ENCODE measurements around the gene NFE2L2.
"Not testable (repeated sequence)": the region's sequence is repeated elsewhere in the genome, so short reads cannot be mapped to it uniquely, and the experiment has no call there.

The NFE2L2 gene

GRCh38 chr2:177264693-177265587 is at the start of gene NFE2L2:
Gene NFE2L2 (minus strand): TSS chr2:177264727. CDS start chr2:177264576, 151 bp downstream.
- peak; percentile 98 for DNase-seq

- no peak for DNase-seq
Observed at GRCh38 chr2:177314194-177314593, 49.7 kb upstream of the NFE2L2 start.

DNA sequence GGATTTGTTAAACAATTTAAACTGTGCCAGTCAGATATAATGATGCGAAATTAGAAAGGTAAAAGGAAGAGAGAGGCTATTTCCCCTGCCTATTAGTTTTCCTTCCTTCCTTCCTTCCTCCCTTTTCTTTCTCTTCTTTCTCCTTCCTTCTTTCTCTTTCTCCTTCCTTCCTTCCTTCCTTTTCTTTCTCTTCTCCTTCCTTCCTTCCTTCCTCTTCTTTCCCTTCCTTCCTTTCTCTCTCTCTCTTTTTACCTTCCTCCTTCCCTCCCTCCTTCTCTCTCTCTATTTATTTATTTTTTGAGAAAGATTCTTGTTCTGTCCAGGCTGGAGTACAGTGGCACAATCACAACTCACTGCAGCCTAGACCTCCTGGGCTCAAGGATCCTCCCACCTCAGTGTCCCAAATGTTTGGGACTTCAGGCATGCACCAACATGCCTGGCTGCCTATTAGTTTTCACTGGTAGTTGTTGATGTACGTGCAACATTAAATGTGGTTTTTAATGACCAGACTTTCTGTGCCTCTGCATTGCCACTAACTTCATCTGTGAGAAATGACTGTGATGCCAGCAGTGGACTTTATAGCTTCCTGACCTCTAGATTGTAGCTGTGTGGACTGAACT is 48.7 kb upstream of the NFE2L2 start:
- no peak for DNase-seq

DNA sequence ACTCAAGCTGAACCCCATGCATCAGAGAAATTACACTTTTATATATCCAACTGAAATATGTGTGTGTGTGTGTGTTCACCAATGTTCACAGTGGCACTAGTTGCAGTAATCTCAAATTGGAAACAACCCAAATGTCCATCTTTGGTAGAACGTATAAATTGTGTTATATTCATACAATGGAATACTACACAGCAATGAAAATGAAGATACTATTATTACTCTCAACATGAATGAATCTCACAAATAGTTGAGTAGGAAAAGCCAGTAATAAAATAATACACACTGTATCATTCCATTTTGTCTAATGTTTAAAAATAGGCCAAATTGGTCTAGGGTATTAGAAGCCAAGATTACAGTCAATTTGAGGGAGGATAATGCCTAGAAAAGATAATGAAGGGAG is 48.0 kb upstream of the NFE2L2 start:
- DNase-seq, result no peak

- DNase-seq, result not testable (repeated sequence)
Observed at GRCh38 chr2:177309672-177310309, 45.3 kb upstream of the NFE2L2 start.

DNA sequence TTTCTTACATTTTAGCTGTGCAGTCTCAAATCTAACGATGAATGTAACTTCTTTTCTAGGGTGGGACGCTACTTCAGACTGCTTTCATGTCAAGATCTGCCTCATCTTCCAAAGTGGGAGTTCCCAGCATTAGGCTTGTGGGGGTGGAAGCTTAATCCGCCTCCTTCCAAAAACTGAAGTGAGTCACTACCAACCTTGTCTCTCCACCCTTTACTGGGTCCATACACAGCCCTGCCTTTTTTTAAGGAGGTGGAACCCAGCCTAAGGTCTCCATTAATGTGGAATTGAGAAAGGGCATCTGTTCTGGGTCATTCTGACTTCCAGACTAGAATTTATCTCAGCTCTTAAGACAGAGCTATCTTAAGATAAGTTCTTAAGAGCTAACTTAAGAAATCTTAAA is 42.0 kb upstream of the NFE2L2 start:
- no peak for DNase-seq

GRCh38 chr2:177303939-177304338 is 39.4 kb upstream of the NFE2L2 start:
- no peak for DNase-seq

DNA sequence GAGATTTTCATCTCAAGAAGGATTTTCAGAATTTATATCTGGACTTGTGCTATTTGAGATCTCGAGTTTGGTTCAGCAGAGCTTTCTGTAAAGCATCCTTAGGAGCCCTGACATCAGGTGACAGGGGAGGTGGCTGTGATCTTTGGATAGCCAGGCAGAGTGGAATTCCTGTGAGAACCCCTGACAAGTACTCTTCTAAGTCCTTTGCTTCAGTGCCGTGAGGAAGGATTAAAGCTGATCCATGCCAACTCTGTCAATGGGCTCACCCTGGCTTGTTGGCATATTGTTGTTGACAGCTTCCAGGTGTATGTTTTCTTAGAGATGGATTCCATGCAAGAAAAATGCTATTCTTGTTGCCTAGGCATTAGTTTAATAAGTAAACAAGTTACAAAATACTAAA is 38.0 kb upstream of the NFE2L2 start:
- DNase-seq, result no peak

- no peak for DNase-seq
Observed at GRCh38 chr2:177298191-177298590, 33.7 kb upstream of the NFE2L2 start.

DNA sequence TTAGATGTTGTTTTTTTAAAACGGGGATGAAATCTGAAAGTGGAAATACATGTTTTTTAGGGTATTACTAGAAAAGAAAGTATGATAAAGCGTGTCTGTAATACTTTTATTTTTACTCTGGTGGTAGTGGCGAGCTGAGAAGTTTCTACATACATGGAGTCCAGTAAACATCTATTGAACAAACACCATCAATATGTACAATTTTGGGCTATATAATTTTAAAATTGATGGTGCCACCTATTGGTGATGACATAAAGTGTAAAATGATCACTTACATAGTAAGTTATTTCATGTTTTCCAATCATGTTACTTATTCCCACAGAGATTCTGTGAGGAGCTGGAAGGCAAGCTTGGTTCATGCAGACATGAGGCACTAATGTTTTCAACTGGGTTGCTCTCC is 31.5 kb upstream of the NFE2L2 start:
- DNase-seq, result peak; percentile 56

- DNase-seq, result no peak
Observed at GRCh38 chr2:177295484-177295883, 31.0 kb upstream of the NFE2L2 start.

DNA sequence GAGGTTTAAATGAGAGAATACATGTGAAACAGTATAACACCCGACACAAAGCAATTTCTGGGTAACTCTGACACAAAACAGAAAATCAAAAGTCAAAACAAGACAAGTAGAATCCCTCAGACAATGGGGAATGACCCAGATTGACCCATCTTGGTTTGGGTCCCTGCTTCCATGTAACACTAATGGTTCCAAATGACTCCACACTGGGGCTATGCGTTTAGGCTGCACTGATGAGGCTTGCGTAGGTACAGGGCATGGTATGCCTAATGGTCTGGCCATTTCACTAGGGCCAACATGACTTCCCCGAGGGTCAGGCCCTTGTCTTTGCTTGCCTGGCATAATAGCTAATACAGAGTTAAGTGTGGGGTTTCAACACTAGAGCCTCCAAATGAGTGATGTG is 27.2 kb upstream of the NFE2L2 start:
- no peak for DNase-seq

DNA sequence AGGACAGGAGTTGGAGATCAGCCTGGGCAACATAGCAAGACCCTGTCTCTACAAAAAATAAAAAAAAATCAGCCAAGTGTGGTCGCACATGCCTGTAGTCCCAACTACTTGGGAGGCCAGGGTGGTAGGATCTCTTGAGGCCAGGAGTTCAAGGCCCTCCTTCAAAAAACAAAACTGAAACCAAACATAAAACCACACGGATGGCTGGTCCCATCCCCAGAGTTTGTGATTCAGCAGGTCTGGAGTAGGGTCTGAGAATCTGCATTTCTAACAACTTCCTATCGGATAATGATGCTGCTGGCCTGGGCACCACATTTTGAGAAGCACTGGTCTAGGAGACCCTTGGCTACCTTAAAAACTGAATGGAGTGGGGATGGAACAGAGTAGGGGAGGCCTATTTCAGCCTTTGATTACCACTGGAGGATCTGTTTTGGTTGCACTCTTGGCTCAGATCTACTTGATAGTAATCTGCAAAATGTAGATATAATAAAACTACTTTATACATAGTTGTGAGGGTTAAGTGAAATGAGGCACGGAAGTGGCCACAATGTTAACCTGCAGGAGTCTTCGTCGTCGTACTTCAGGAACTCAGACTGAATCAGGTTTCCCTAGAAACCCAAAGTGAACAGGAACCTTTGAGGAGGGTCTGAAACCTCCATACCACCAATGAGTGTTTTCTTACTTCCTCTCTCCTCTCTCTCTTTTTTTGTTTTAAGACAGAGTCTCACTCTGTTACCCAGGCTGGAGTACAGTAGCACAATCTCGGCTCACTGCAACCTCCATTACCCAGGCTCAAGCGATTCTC is 25.5 kb upstream of the NFE2L2 start:
- no peak for DNase-seq

GRCh38 chr2:177287814-177288213 is 23.3 kb upstream of the NFE2L2 start:
- no peak for DNase-seq

DNA sequence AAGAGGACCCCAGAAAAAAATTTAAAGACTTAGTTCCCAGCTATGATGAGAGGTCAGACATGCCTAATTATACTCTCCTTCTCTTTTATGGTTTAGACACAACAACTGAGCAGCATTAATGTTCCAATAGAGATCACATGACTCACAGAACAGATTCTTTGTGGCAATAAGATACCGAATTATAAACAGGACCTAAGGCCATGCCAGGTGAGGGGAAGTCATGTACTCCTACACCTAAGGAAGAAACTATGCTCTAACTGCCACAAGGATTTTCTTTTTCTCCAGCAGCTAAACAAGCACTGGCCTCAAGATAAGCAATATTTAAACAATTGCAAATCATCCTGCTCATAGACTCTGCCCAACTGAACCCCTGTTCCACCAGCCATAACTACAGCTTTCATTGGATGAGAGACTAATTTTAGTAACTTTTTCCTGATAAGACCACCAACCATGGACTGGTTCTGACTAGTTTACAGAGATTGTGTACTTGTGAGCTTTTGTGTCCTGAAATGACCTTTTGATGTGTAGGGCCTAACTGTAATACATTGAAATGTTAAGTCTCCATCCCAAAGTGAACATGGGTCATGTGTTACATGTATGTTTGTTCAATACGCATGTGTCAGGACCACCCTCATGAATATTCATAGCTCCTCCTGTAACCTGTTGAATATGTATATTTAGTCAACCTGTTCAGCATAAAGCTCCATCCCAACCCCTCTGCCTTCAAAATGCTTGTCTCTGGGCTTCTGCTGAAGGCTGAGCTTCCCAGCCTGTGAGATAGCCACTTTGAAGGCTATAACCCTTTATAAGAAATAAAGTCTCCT is 21.6 kb upstream of the NFE2L2 start:
- no peak for DNase-seq

- DNase-seq, result no peak
Observed at GRCh38 chr2:177284531-177284930, 20.0 kb upstream of the NFE2L2 start.

DNA sequence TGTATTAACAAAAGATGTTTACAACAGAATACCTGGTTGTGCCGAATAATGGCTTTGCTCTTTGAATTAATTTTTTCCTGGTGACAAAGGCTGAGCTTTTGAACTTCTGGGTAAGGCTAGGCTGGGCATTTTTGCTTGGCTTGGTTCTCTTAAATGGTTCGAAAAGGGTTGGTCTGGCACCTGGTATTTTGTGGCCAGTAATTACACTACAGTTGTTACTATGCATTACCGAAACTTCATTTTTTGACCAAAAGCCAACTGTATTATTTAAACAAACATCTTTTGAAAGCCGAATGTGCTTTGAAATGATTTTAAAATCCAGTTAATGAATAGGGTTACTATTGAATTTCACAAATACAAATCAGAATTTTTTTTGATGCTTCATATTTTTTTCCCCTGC is 19.4 kb upstream of the NFE2L2 start:
- DNase-seq, result no peak

DNA sequence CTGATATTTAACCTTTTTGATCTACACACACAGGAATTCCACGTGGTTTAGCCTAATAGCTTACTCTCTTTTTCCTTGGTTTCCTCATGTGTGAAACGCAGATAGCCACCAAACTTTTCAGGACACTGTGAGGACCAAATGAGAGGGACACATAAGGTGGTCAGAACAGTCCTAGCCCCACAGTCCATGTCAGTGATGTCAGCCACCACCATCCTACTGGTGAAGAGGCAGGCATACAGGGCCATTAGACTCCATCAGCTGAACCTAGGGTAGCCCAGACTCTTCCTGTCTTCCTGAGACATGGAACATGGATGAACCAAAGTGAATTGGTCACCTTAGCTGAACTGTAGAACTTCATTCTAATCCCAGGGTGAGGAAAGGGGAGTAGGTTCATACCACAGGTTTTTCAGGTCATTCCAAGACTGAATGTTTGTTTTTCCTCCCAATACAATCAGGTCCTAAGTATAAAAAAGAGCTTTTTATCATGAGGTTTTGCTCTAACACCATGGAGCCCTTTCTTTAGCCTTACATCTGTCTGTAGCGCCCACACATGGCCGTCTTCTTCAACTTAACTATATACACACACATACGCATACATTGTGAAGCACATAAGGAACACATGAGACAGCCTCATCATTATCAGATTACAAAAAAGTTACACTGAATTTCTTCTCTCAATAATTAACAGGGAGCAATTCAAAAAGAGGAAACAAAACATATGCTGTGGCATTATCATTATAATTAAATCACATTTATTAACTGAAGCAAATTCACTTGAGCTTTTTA is 18.5 kb upstream of the NFE2L2 start:
- DNase-seq, result peak; percentile 48

- DNase-seq, result no peak
Observed at GRCh38 chr2:177282181-177282641, 17.7 kb upstream of the NFE2L2 start.

DNA sequence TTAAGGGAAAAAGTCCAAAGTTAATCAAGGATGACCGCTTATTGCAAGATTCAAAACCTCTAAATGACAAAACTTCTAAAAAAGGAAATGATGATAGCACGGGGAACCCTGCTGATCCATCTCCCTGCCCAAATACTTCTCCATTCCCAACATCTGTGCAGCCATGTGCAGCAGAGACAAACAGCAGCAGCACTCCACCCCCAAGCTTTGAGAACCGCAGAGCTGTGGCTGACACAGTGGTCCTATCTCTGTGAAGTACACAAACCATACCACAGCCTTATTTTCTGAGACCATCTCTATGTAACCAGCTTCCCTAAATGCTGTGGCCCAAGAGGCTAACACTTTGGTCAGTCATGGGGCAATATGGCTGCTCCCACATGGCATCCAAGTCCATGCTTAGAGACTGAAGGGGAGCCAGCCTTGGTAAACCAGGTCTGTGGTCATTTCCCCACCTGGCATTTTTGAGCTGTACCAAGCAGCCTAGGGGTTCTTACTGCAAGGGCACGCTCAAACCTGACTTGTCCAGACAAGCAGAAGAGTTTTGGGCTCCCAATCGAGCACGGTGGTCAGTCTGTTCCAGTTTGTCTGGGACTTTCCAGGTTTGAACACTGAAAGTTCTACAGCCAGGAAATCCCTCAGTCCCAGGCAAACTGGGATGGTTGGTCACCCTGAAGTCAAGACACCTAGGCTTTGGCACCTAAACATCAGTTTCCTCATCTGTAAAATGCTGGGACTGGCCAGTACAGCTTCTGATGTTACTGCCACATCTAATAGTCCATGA is 17.1 kb upstream of the NFE2L2 start:
- peak; percentile 96 for DNase-seq

Measured in suppressor macrophage treated with lipopolysaccharide for 4 hours (primary cell).